IMR-90 (cell line): ENCODE measurements around the gene COQ8A. TPM values are rescaled to one million over a fixed set of nuclear protein-coding genes. Genes with fewer than 3 reads are reported as not detected.

Experiments used
- ATAC-seq: fragments of 200-7000 bp; cut with Tn5 transposase; 2 replicates; pipeline ENCODE4 v1.9.1; 2020; ENCODE audit warnings: low read depth, mild to moderate bottlenecking, moderate library complexity
- BruUV-seq: library from RNA; stranded (reverse); fragments of 400-500 nt; replicated peaks from 2 replicates; lab custom pipeline; 2021; lab: Mats Ljungman, UMichigan
- CTCF ChIA-PET: fragments of 300-600 bp; formaldehyde crosslinking; extraction: SDS; loops from one replicate; lab custom pipeline; 2021; ENCODE audit warnings: antibody characterized with exemption; lab: Yijun Ruan, JAX
- POLR2A ChIA-PET: fragments of 300-600 bp; sonication (Branson Sonifier 250); formaldehyde crosslinking; loops from one replicate; lab custom pipeline; 2022; ENCODE audit warnings: antibody characterized with exemption; ENCODE audit not compliant: unreplicated experiment; lab: Charles Lee
- DNase-seq: peaks from one replicate; pipeline ENCODE4 v3.0.0; 2013
- H2AFZ ChIP-seq: replicated peaks from 2 replicates; pipeline ENCODE3; 2013; ENCODE audit warnings: low read length, mild to moderate bottlenecking; ENCODE audit not compliant: poor library complexity
- H2AK5ac ChIP-seq: 2 replicates; pipeline ENCODE4 v1.6.1; 2013; ENCODE audit warnings: low read depth, low read length, inconsistent platforms
- H2AK9ac ChIP-seq: replicated peaks from 2 replicates; pipeline ENCODE3; 2013; ENCODE audit warnings: mild to moderate bottlenecking, low read depth, low read length, moderate library complexity; ENCODE audit not compliant: poor library complexity
- H2BK120ac ChIP-seq: 2 replicates; pipeline ENCODE4 v1.6.1; 2013; ENCODE audit warnings: low read depth, low read length, inconsistent platforms
- H2BK15ac ChIP-seq: 3 replicates; pipeline ENCODE4 v1.6.1; 2013; ENCODE audit warnings: low read depth, low read length, inconsistent platforms
- H2BK20ac ChIP-seq: 2 replicates; pipeline ENCODE4 v1.6.1; 2013; ENCODE audit warnings: low read depth, mild to moderate bottlenecking, inconsistent platforms, low read length, moderate library complexity
- H2BK5ac ChIP-seq: 2 replicates; pipeline ENCODE4 v1.6.1; 2013; ENCODE audit warnings: mild to moderate bottlenecking, low read depth, low read length, inconsistent platforms; ENCODE audit not compliant: poor library complexity, severe bottlenecking
- H3K14ac ChIP-seq: replicated peaks from 2 replicates; pipeline ENCODE4 v1.6.1; 2013; ENCODE audit warnings: low read depth, low read length, inconsistent platforms
- H3K18ac ChIP-seq: 2 replicates; pipeline ENCODE4 v1.6.1; 2013; ENCODE audit warnings: low read depth, low read length, control low read depth
- H3K23ac ChIP-seq: 2 replicates; pipeline ENCODE4 v1.6.1; 2013; ENCODE audit warnings: low read depth, low read length, inconsistent platforms
- H3K27ac ChIP-seq: 2 replicates; pipeline ENCODE4 v1.5.1; 2013; ENCODE audit warnings: mild to moderate bottlenecking, control low read depth, low read length; ENCODE audit not compliant: insufficient read depth
- H3K27me3 ChIP-seq: 2 replicates; pipeline ENCODE4 v1.6.1; 2013; ENCODE audit warnings: low read length; ENCODE audit not compliant: control insufficient read depth, insufficient read depth
- H3K36me3 ChIP-seq: 2 replicates; pipeline ENCODE4 v1.6.1; 2013; ENCODE audit warnings: low read length, mixed read lengths; ENCODE audit not compliant: control insufficient read depth, insufficient read depth
- H3K4ac ChIP-seq: 2 replicates; pipeline ENCODE4 v1.6.1; 2013; ENCODE audit warnings: low read depth, low read length, inconsistent platforms
- H3K4me1 ChIP-seq: 2 replicates; pipeline ENCODE4 v1.6.1; 2013; ENCODE audit warnings: low read length, mixed read lengths; ENCODE audit not compliant: control insufficient read depth, insufficient read depth
- H3K4me2 ChIP-seq: 2 replicates; pipeline ENCODE4 v1.6.1; 2013; ENCODE audit warnings: low read depth, mild to moderate bottlenecking, control low read depth, low read length, moderate library complexity
- H3K4me3 ChIP-seq: 2 replicates; pipeline ENCODE4 v1.5.1; 2013; ENCODE audit warnings: low read depth, mild to moderate bottlenecking, control low read depth, low read length, moderate library complexity; ENCODE audit not compliant: insufficient read depth
- H3K56ac ChIP-seq: 2 replicates; pipeline ENCODE4 v1.6.1; 2013; ENCODE audit warnings: low read length, inconsistent platforms; ENCODE audit not compliant: insufficient read depth; ENCODE audit errors: extremely low read depth
- H3K79me1 ChIP-seq, 2 experiments: 2 replicates each; pipeline ENCODE4 v1.6.1; 2013; ENCODE audit warnings: low read length in 2 of 2, inconsistent platforms in 1 of 2, low read depth in 1 of 2
- H3K9ac ChIP-seq: 2 replicates; pipeline ENCODE4 v1.6.1; 2013; ENCODE audit warnings: low read depth, low read length, control low read depth
- H3K9me1 ChIP-seq: 2 replicates; pipeline ENCODE4 v1.6.1; 2013; ENCODE audit warnings: low read length, inconsistent platforms; ENCODE audit not compliant: insufficient read depth
- H3K9me3 ChIP-seq: 2 replicates; pipeline ENCODE4 v1.6.1; 2013; ENCODE audit warnings: low read length; ENCODE audit not compliant: control insufficient read depth, insufficient read depth
- H4K20me1 ChIP-seq: 2 replicates; pipeline ENCODE4 v1.6.1; 2013; ENCODE audit warnings: low read length, inconsistent platforms; ENCODE audit not compliant: insufficient read depth
- H4K5ac ChIP-seq: 2 replicates; pipeline ENCODE4 v1.6.1; 2013; ENCODE audit warnings: mild to moderate bottlenecking, low read depth, low read length, control low read depth
- H4K8ac ChIP-seq, 2 experiments: 2 replicates each; pipeline ENCODE4 v1.6.1; 2013; ENCODE audit warnings: low read depth in 2 of 2, low read length in 2 of 2, control low read depth in 1 of 2, inconsistent platforms in 1 of 2
- H4K91ac ChIP-seq: 2 replicates; pipeline ENCODE4 v1.6.1; 2013; ENCODE audit warnings: low read depth, low read length, inconsistent platforms; ENCODE audit not compliant: insufficient read depth
- BHLHE40 ChIP-seq: fragments of 150-350 bp; IDR thresholded peaks from 2 replicates; pipeline ENCODE4 v1.6.1; 2016; ENCODE audit warnings: mild to moderate bottlenecking, low read depth, low read length
- CEBPB ChIP-seq: IDR thresholded peaks from 2 replicates; pipeline ENCODE4 v1.6.1; 2012; ENCODE audit warnings: low read depth, low read length, improper control_type of control experiment
- CHD1 ChIP-seq: IDR thresholded peaks from 2 replicates; pipeline ENCODE4 v1.6.1; 2012; ENCODE audit warnings: low read depth, low read length, improper control_type of control experiment
- ELK1 ChIP-seq: fragments of 150-350 bp; IDR thresholded peaks from 2 replicates; pipeline ENCODE4 v1.6.1; 2016; ENCODE audit warnings: low read depth, mild to moderate bottlenecking, low read length, moderate library complexity, borderline replicate concordance
- FOS ChIP-seq: fragments of 150-350 bp; IDR thresholded peaks from 2 replicates; pipeline ENCODE4 v1.6.1; 2016; ENCODE audit warnings: low read depth, low read length
- MAFK ChIP-seq: IDR thresholded peaks from 2 replicates; pipeline ENCODE4 v1.6.1; 2012; ENCODE audit warnings: low read depth, low read length, improper control_type of control experiment
- MAZ ChIP-seq: IDR thresholded peaks from 2 replicates; pipeline ENCODE4 v1.6.1; 2012; ENCODE audit warnings: low read depth, mild to moderate bottlenecking, low read length, improper control_type of control experiment, moderate library complexity, borderline replicate concordance
- MXI1 ChIP-seq: IDR thresholded peaks from 2 replicates; pipeline ENCODE4 v1.6.1; 2012; ENCODE audit warnings: low read depth, mild to moderate bottlenecking, low read length, moderate library complexity, borderline replicate concordance
- NFE2L2 ChIP-seq: fragments of 150-350 bp; IDR thresholded peaks from 2 replicates; pipeline ENCODE4 v1.6.1; 2016; ENCODE audit warnings: low read depth, mild to moderate bottlenecking, low read length
- POLR2A ChIP-seq: IDR thresholded peaks from 2 replicates; pipeline ENCODE4 v1.6.1; 2012; ENCODE audit warnings: mild to moderate bottlenecking, low read depth, low read length
- RAD21 ChIP-seq: IDR thresholded peaks from 2 replicates; pipeline ENCODE4 v1.6.1; 2012; ENCODE audit warnings: low read length, improper control_type of control experiment
- RCOR1 ChIP-seq: IDR thresholded peaks from 2 replicates; pipeline ENCODE4 v1.6.1; 2012; ENCODE audit warnings: mild to moderate bottlenecking, low read length, improper control_type of control experiment; ENCODE audit not compliant: insufficient replicate concordance
- RFX5 ChIP-seq: IDR thresholded peaks from 2 replicates; pipeline ENCODE4 v1.8.0; 2012; ENCODE audit warnings: low read depth, mild to moderate bottlenecking, low read length, moderate library complexity
- SMC3 ChIP-seq: fragments of 150-350 bp; IDR thresholded peaks from 2 replicates; pipeline ENCODE4 v1.6.1; 2016; ENCODE audit warnings: low read depth, mild to moderate bottlenecking, antibody characterized with exemption, low read length, moderate library complexity
- WGBS, 2 experiments: methylation state at CpG; one replicate each; pipeline versions ENCODE4 v1.1.5 to v1.1.7; 2013; ENCODE audit warnings: missing lambda C conversion rate in 2 of 2; ENCODE audit not compliant: insufficient read length in 1 of 2; ENCODE audit errors: extremely low coverage in 2 of 2; 5-methylcytosine and 5-hydroxymethylcytosine counted together
- dilution Hi-C: fragments of 300-500 bp; cut with HindIII; formaldehyde crosslinking; loops from one replicate; pipeline ENCODE4 v1.14.3; 2018; ENCODE audit warnings: low sequenced_read_pairs; ENCODE audit not compliant: unreplicated experiment
- in situ Hi-C: fragments of 300-500 bp; cut with MboI; formaldehyde crosslinking; loops from 3 replicates; pipeline ENCODE4 v1.14.3; 2019; ENCODE audit warnings: low sequenced_read_pairs, inconsistent platforms, mixed read lengths
- intact Hi-C: fragments of 100-400 bp; cut with micrococcal nuclease; formaldehyde crosslinking; loops from 2 replicates; pipeline ENCODE4 v1.10.0; 2022
- polyA plus RNA-seq, 3 experiments: library from polyadenylated mRNA; depleted of rRNA; stranded (reverse); fragments of >200 nt; gene quantifications; 2 replicates each; pipeline ENCODE4 v1.2.3, GENCODE V29; 2012; ENCODE audit warnings: low replicate concordance in 1 of 3
- total RNA-seq: library from RNA; depleted of rRNA; stranded (reverse); fragments of >200 nt; gene quantifications from 2 replicates; pipeline ENCODE4 v1.2.3, GENCODE V29; 2012
- TF ChIP-seq, protein P1 (sequence below): fragments of 150-350 bp; IDR thresholded peaks from 2 replicates; pipeline ENCODE4 v1.6.1; 2017; ENCODE audit warnings: mild to moderate bottlenecking, antibody characterized with exemption, low read length, low read depth
- TF ChIP-seq, protein P2 (sequence below): conservative IDR thresholded peaks from 2 replicates; pipeline ENCODE4 v1.5.1; 2012; ENCODE audit warnings: mild to moderate bottlenecking, low read depth, low read length, improper control_type of control experiment

The COQ8A gene
- total and polyA plus RNA-seq, 2 of the 4 experiments (the other 2 are of a cell fraction): 3.8 to 6.1 TPM

DNA sequence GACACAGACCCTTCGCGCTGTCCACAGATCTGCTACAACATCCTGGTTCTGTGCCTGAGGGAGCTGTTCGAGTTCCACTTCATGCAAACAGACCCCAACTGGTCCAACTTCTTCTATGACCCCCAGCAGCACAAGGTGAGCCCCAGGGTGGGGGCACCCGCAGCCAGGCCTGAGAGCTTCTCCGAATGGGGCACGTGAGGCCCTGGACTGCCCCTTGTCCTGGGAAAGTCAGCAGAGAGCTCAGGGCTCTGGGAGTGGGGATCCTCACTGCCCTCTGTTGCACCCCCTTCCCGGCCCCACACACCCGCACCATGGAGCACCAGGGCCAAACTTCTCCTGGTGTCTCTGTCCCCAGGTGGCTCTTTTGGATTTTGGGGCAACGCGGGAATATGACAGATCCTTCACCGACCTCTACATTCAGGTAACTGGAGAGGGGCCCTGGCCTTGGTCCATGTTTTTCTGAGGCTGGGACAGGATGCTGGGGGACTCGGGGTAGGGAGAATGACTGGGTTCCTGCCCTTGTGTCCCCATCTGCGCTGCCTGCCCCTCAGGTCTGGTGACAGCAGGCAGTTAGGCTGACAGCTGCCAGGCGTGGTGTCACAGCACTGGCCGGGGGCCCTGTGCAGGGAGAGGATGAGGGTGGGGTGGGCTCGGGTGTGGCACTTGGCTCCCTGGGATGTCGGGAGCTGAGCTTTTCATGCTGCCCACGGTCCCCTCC lies 44.6 kb downstream of the COQ8A start:
- H3K56ac ChIP-seq: no peak overlapping the region
- H3K27me3 ChIP-seq: no peaks in the 10 kb centered on the region
- H2BK15ac ChIP-seq: no peak overlapping the region
- no peak overlapping the region for H2AK5ac ChIP-seq
- no peaks in the 10 kb centered on the region for H3K9me1 ChIP-seq
- WGBS, 2 experiments: 66% methylated on average over 3 of the region's 18 CpGs; no CpG with 5 or more reads in 1 of the 2 experiments
- no TSS peak for BruUV-seq
- no peak overlapping the region for H3K23ac ChIP-seq
- POLR2A ChIA-PET: no interaction called here
- no peak overlapping the region for H3K14ac ChIP-seq
- no peaks in the 10 kb centered on the region for H4K20me1 ChIP-seq
- no peak overlapping the region for H4K8ac ChIP-seq
- H2AFZ ChIP-seq: no peak overlapping the region
- DNase-seq (no peak), ATAC-seq (no peak)
- H3K36me3 ChIP-seq: peaks cover 9% of the 10 kb centered on the region; the same call in 1 of the 2 replicates
- H3K18ac ChIP-seq: no peak overlapping the region
- no peak overlapping the region for H2BK5ac ChIP-seq
- intact Hi-C loops (loop anchor here (10.0 kb wide), 1 partner anchor 440 kb away; the partner anchor contains the start of gene STUM), dilution Hi-C loops (no loop called here), in situ Hi-C loops (no loop called here)
- no peak overlapping the region for H2BK120ac ChIP-seq
- TF ChIP-seq MAZ (no peak), MXI1 (no peak), MAFK (no peak), BHLHE40 (no peak), SMC3 (no peak), RCOR1 (no peak), NFE2L2 (no peak), FOS (no peak), CHD1 (no peak), POLR2A (no peak), RFX5 (no peak), RAD21 (no peak), CEBPB (no peak), ELK1 (no peak)
- TF ChIP-seq, protein P1, sequence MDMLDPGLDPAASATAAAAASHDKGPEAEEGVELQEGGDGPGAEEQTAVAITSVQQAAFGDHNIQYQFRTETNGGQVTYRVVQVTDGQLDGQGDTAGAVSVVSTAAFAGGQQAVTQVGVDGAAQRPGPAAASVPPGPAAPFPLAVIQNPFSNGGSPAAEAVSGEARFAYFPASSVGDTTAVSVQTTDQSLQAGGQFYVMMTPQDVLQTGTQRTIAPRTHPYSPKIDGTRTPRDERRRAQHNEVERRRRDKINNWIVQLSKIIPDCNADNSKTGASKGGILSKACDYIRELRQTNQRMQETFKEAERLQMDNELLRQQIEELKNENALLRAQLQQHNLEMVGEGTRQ: no peak
- TF ChIP-seq, protein P2, sequence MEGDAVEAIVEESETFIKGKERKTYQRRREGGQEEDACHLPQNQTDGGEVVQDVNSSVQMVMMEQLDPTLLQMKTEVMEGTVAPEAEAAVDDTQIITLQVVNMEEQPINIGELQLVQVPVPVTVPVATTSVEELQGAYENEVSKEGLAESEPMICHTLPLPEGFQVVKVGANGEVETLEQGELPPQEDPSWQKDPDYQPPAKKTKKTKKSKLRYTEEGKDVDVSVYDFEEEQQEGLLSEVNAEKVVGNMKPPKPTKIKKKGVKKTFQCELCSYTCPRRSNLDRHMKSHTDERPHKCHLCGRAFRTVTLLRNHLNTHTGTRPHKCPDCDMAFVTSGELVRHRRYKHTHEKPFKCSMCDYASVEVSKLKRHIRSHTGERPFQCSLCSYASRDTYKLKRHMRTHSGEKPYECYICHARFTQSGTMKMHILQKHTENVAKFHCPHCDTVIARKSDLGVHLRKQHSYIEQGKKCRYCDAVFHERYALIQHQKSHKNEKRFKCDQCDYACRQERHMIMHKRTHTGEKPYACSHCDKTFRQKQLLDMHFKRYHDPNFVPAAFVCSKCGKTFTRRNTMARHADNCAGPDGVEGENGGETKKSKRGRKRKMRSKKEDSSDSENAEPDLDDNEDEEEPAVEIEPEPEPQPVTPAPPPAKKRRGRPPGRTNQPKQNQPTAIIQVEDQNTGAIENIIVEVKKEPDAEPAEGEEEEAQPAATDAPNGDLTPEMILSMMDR: no peak
- no peak overlapping the region for H3K9ac ChIP-seq
- no peak overlapping the region for H3K4me2 ChIP-seq
- H2AK9ac ChIP-seq: no peak overlapping the region
- no peaks in the 10 kb centered on the region for H3K79me1 ChIP-seq
- H2BK20ac ChIP-seq: no peak overlapping the region
- H3K9me3 ChIP-seq: no peaks in the 10 kb centered on the region
- H3K27ac ChIP-seq: no peak overlapping the region
- no peaks in the 10 kb centered on the region for H3K4me1 ChIP-seq
- CTCF ChIA-PET: no interaction called here
- H3K4ac ChIP-seq: no peak overlapping the region
- no peak overlapping the region for H4K5ac ChIP-seq
- no peak overlapping the region for H4K91ac ChIP-seq
- no peak overlapping the region for H3K4me3 ChIP-seq
